HG02642 (cell line): Measurements from ENCODE around the gene KARS1.

Experiments used
- ATAC-seq: cut with Tn5 transposase; IDR thresholded peaks from one replicate; pipeline ENCODE4 v1.9.1; 2021; ENCODE audit warnings: mild to moderate bottlenecking; ENCODE audit not compliant: unreplicated experiment, poor library complexity

KARS1 gene

GRCh38 chr16:75647492-75648264 lies at the start of gene KARS1, which contains the start of gene TERF2IP:
KARS1 (minus strand) TSS chr16:75647665; CDS start chr16:75647639, 26 bp downstream.
TERF2IP (plus strand) TSS chr16:75647773; CDS start chr16:75647883, 110 bp downstream.
- peak; percentile 88 for ATAC-seq

- ATAC-seq, result no peak
Observed at GRCh38 chr16:75695708-75696107, 48.2 kb upstream of the KARS1 start.

- ATAC-seq, result no peak
Observed at GRCh38 chr16:75687361-75687760, 39.9 kb upstream of the KARS1 start.

GRCh38 chr16:75682308-75682707 lies 34.8 kb upstream of the KARS1 start:
- no peak for ATAC-seq

- no peak for ATAC-seq
Observed at GRCh38 chr16:75679366-75679765, 31.9 kb upstream of the KARS1 start.

GRCh38 chr16:75676909-75677308 lies 29.4 kb upstream of the KARS1 start, which contains the start of gene CPHXL2:
CPHXL2 (minus strand) TSS chr16:75677009; CDS start chr16:75676999, 10 bp downstream.
- ATAC-seq, result no peak

GRCh38 chr16:75667503-75667902 lies 20.0 kb upstream of the KARS1 start:
- ATAC-seq, result no peak

- no peak for ATAC-seq
Observed at GRCh38 chr16:75660726-75661302, 13.3 kb upstream of the KARS1 start.

- ATAC-seq, result no peak
Observed at GRCh38 chr16:75660321-75660720, 12.9 kb upstream of the KARS1 start.

GRCh38 chr16:75658175-75658574 lies 10.7 kb upstream of the KARS1 start:
- ATAC-seq, result no peak

- no peak for ATAC-seq
Observed at GRCh38 chr16:75653922-75654321, 6.5 kb upstream of the KARS1 start.

- ATAC-seq, result peak; percentile 43
Observed at GRCh38 chr16:75648265-75649076, 1.0 kb upstream of the KARS1 start.

GRCh38 chr16:75647112-75647491 lies 363 bp downstream of the KARS1 start:
- ATAC-seq, result peak; percentile 20

GRCh38 chr16:75644240-75645012 lies 3.0 kb downstream of the KARS1 start:
- ATAC-seq, result no peak

GRCh38 chr16:75640598-75640997 lies 6.9 kb downstream of the KARS1 start:
- no peak for ATAC-seq

GRCh38 chr16:75635036-75635435 lies 12.4 kb downstream of the KARS1 start:
- ATAC-seq, result no peak

GRCh38 chr16:75632857-75633256 lies 14.6 kb downstream of the KARS1 start:
- no peak for ATAC-seq

- no peak for ATAC-seq
Observed at GRCh38 chr16:75630052-75630451, 17.4 kb downstream of the KARS1 start.

- no peak for ATAC-seq
Observed at GRCh38 chr16:75629132-75629531, 18.3 kb downstream of the KARS1 start.

GRCh38 chr16:75628351-75628750 lies 19.1 kb downstream of the KARS1 start:
- ATAC-seq, result no peak
